Osteocyte (in vitro differentiated cells): ENCODE results near the gene FBLIM1. TPM values are rescaled to one million over a fixed set of nuclear protein-coding genes. Genes with fewer than 3 reads are reported as not detected.

Experiments used
- DNase-seq: peaks from one replicate; pipeline ENCODE4 v3.0.0; 2021; ENCODE audit warnings: mixed read lengths; ENCODE audit not compliant: unreplicated experiment; ENCODE audit errors: extremely low spot score
- H3K27ac Mint-ChIP-seq: one replicate; pipeline ENCODE4 v1.8.0; 2021; ENCODE audit warnings: mild to moderate bottlenecking, mixed read lengths; ENCODE audit not compliant: unreplicated experiment
- H3K27me3 Mint-ChIP-seq: one replicate; pipeline ENCODE4 v1.8.0; 2021; ENCODE audit warnings: mixed read lengths; ENCODE audit not compliant: unreplicated experiment
- H3K36me3 Mint-ChIP-seq: one replicate; pipeline ENCODE4 v1.8.0; 2021; ENCODE audit warnings: mixed read lengths; ENCODE audit not compliant: unreplicated experiment
- H3K4me1 Mint-ChIP-seq: one replicate; pipeline ENCODE4 v1.8.0; 2021; ENCODE audit warnings: mixed read lengths; ENCODE audit not compliant: unreplicated experiment
- H3K4me3 Mint-ChIP-seq: one replicate; pipeline ENCODE4 v1.8.0; 2021; ENCODE audit warnings: mild to moderate bottlenecking, moderate library complexity, mixed read lengths; ENCODE audit not compliant: unreplicated experiment
- H3K9me3 Mint-ChIP-seq: one replicate; pipeline ENCODE4 v1.8.0; 2021; ENCODE audit warnings: mixed read lengths; ENCODE audit not compliant: unreplicated experiment
- total RNA-seq: library from RNA; stranded (reverse); gene quantifications from 2 replicates; pipeline ENCODE4 v1.2.1, GENCODE V29; 2021
- TF ChIP-seq, protein P1 (sequence below): fragments of 200-600 bp; sonication (generic); IDR thresholded peaks from 2 replicates; pipeline ENCODE4 v1.5.0; 2021; ENCODE audit warnings: antibody characterized with exemption, mild to moderate bottlenecking, moderate library complexity

Gene FBLIM1
- total RNA-seq, 1 donor from 2014 or later = 149 TPM

DNA sequence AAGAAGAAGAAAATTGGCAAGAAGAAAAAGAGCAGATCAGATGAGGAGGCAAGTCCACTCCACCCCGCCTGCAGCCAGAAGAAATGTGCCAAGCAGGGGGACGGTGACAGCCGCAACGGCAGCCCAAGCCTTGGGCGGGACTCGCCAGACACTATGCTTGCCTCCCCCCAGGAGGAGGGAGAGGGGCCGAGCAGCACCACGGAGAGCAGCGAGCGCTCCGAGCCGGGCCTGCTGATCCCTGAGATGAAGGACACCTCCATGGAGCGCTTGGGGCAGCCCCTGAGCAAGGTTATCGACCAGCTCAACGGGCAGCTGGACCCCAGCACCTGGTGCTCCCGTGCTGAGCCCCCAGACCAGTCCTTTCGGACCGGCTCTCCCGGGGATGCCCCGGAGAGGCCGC lies 31.6 kb upstream of the FBLIM1 start:
- Mint-ChIP-seq H3K4me3 (no peak overlapping the region), H3K4me1 (peaks cover 14% of the 10 kb centered on the region), H3K36me3 (peaks cover 20% of the 10 kb centered on the region), H3K9me3 (no peaks in the 10 kb centered on the region), H3K27me3 (no peaks in the 10 kb centered on the region), H3K27ac (no peak overlapping the region)
- DNase-seq = no peak
- TF ChIP-seq, protein P1, sequence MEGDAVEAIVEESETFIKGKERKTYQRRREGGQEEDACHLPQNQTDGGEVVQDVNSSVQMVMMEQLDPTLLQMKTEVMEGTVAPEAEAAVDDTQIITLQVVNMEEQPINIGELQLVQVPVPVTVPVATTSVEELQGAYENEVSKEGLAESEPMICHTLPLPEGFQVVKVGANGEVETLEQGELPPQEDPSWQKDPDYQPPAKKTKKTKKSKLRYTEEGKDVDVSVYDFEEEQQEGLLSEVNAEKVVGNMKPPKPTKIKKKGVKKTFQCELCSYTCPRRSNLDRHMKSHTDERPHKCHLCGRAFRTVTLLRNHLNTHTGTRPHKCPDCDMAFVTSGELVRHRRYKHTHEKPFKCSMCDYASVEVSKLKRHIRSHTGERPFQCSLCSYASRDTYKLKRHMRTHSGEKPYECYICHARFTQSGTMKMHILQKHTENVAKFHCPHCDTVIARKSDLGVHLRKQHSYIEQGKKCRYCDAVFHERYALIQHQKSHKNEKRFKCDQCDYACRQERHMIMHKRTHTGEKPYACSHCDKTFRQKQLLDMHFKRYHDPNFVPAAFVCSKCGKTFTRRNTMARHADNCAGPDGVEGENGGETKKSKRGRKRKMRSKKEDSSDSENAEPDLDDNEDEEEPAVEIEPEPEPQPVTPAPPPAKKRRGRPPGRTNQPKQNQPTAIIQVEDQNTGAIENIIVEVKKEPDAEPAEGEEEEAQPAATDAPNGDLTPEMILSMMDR = no peak

DNA sequence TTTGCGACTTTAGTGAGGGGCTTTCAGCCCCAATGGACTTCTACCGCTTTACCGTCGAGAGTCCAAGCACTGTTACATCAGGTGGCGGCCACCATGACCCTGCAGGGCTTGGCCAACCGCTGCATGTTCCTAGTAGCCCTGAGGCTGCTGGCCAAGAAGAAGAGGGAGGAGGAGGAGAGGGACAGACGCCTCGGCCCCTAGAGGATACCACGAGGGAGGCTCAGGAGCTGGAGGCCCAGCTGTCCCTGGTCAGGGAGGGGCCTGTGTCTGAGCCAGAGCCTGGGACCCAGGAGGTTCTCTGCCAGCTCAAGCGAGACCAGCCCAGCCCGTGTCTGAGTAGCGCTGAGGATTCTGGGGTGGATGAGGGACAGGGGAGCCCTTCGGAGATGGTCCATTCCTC lies 31.2 kb upstream of the FBLIM1 start:
- peaks cover 13% of the 10 kb centered on the region for H3K4me1 Mint-ChIP-seq
- TF ChIP-seq, protein P1 = no peak
- no peak overlapping the region for H3K4me3 Mint-ChIP-seq
- H3K9me3 Mint-ChIP-seq = no peaks in the 10 kb centered on the region
- H3K36me3 Mint-ChIP-seq = peaks cover 23% of the 10 kb centered on the region
- no peaks in the 10 kb centered on the region for H3K27me3 Mint-ChIP-seq
- no peak for DNase-seq
- no peak overlapping the region for H3K27ac Mint-ChIP-seq

DNA sequence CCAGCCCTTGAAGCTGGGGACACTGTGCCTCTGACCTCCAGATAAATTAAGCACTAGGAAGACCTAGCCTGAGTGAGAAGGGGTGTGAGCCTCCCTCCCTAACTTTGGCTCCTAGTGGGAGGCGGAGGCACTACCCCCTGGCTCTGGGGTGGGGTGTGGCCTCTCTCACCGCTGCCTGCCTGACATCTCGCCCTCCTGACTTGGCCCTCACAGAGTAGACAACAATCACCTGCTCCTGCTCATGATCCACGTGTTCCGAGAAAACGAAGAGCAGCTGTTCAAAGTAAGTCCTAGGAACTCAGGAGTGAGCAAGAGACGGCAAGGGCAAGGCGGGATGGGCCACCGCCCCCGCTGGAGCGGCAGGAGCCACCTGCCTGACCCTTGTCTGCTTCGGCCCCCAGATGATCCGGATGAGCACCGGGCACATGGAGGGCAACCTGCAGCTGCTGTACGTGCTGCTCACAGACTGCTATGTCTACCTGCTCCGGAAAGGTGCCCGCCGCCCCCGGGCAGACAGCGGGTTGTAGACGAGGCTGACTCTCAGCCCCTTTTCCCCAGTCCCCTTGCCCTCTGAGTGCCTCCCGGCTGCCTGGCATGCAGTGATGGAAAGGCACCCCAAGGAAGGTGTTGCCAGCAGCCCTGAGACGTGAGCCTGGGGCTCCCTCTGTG lies 30.6 kb upstream of the FBLIM1 start:
- Mint-ChIP-seq H3K9me3 (no peaks in the 10 kb centered on the region), H3K4me3 (no peak overlapping the region), H3K27ac (no peak overlapping the region), H3K4me1 (peaks cover 8% of the 10 kb centered on the region), H3K36me3 (peaks cover 20% of the 10 kb centered on the region), H3K27me3 (no peaks in the 10 kb centered on the region)
- DNase-seq = no peak
- TF ChIP-seq, protein P1 = no peak

DNA sequence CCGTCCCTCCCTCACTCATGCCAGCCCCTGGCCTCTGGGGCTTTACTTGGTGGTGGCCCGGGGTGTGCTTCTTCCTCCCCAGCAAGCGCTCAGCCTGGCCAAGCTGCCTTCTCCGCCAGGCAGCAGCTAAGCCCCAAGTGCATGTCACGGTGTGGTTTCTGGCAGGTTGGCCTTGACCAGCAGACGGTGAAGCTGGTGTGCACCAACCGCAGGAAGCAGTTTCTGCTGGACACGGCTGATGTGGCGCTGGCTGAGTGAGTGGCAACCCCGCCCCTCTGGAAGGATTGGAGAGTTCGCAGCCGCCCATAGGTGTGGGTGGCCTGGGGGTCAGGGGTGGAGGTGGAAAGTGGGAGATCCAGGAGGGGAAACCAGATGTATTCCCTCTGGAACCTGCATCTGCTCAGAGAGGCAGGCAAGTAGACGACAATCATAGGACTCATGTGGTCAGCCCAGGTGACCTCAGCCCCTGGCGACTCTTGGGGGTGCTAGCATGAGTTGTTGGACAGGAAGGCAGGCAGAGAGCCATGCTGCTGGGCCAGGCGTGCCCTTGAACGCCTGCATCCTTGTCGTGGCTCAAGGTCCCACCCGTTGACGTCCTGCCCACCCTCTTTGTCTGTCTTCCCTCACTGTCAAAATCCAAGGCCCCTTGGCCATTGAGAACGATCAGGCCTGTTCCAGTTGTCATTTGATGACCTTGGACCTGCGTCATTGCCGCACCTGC lies 29.5 kb upstream of the FBLIM1 start:
- H3K4me3 Mint-ChIP-seq = no peak overlapping the region
- DNase-seq = no peak
- H3K27me3 Mint-ChIP-seq = no peaks in the 10 kb centered on the region
- H3K36me3 Mint-ChIP-seq = peaks cover 22% of the 10 kb centered on the region
- no peak overlapping the region for H3K27ac Mint-ChIP-seq
- peaks cover 6% of the 10 kb centered on the region for H3K4me1 Mint-ChIP-seq
- TF ChIP-seq, protein P1 = no peak
- no peaks in the 10 kb centered on the region for H3K9me3 Mint-ChIP-seq

DNA sequence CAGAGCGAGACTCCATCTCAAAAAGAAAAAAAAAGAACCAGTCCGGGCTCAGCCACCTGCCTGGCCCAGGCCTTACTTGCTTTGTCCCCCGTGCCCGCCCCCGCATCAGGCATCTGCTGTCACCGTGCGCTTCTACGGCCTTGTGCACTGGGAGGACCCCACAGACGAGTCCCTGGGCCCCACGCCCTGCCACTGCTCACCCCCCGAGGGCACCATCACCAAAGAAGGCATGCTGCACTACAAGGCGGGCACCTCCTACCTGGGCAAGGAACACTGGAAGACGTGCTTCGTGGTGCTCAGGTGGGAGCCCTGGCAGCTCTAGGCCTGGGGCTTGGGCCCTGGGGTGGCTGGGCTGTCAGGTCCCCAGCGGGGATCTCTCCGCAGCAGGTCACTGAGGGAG lies 28.2 kb upstream of the FBLIM1 start:
- H3K27me3 Mint-ChIP-seq = no peaks in the 10 kb centered on the region
- peaks cover 2% of the 10 kb centered on the region for H3K4me1 Mint-ChIP-seq
- TF ChIP-seq, protein P1 = no peak
- H3K9me3 Mint-ChIP-seq = no peaks in the 10 kb centered on the region
- no peak overlapping the region for H3K4me3 Mint-ChIP-seq
- H3K36me3 Mint-ChIP-seq = peaks cover 22% of the 10 kb centered on the region
- DNase-seq = no peak
- H3K27ac Mint-ChIP-seq = no peak overlapping the region
